Measurements from ENCODE around the gene CDH22.

DNA sequence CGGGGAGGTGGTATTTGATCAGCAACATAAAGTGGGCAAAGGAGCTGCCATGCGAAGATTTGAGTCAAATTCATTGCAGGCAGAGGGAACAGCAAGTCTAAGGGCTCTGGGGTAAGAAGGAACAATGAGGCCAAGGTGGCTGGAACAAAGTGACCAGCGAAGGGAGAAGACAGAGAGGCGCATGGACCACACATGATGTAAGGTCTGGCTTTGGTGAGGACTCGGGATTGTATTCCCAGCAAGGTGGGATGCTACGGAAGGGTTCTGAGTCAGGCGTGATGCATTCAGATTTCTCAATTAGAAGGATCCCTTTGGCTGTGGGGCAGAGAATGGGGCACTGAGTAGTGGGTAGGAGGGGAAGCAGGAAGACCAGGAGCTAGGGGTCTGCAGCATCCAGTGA is 30.7 kb upstream of the CDH22 start:
- TF ChIP-seq, protein P1, sequence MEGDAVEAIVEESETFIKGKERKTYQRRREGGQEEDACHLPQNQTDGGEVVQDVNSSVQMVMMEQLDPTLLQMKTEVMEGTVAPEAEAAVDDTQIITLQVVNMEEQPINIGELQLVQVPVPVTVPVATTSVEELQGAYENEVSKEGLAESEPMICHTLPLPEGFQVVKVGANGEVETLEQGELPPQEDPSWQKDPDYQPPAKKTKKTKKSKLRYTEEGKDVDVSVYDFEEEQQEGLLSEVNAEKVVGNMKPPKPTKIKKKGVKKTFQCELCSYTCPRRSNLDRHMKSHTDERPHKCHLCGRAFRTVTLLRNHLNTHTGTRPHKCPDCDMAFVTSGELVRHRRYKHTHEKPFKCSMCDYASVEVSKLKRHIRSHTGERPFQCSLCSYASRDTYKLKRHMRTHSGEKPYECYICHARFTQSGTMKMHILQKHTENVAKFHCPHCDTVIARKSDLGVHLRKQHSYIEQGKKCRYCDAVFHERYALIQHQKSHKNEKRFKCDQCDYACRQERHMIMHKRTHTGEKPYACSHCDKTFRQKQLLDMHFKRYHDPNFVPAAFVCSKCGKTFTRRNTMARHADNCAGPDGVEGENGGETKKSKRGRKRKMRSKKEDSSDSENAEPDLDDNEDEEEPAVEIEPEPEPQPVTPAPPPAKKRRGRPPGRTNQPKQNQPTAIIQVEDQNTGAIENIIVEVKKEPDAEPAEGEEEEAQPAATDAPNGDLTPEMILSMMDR (IDR thresholded peaks at IDR 0.05) = no peak
- TF ChIP-seq POLR2A (IDR thresholded peaks at IDR 0.05) = no peak
